Nephron progenitor cell (in vitro differentiated cells): ENCODE data around the gene PTMA.

ENCODE experiments used
- DNase-seq: peaks from one replicate; pipeline ENCODE4 v3.0.0; 2021
- H3K27ac Mint-ChIP-seq: 2 replicates; pipeline ENCODE4 v1.8.0; 2021; ENCODE audit warnings: mild to moderate bottlenecking, moderate library complexity, mixed read lengths
- H3K27me3 Mint-ChIP-seq: 2 replicates; pipeline ENCODE4 v1.8.0; 2021; ENCODE audit warnings: mild to moderate bottlenecking, low read depth, mixed read lengths; ENCODE audit not compliant: poor library complexity
- H3K36me3 Mint-ChIP-seq: 2 replicates; pipeline ENCODE4 v1.8.0; 2021; ENCODE audit warnings: low read depth, mixed read lengths
- H3K4me1 Mint-ChIP-seq: 2 replicates; pipeline ENCODE4 v1.8.0; 2021; ENCODE audit warnings: mixed read lengths
- H3K4me3 Mint-ChIP-seq: 2 replicates; pipeline ENCODE4 v1.8.0; 2021; ENCODE audit warnings: mild to moderate bottlenecking, moderate library complexity, mixed read lengths
- H3K9me3 Mint-ChIP-seq: 2 replicates; pipeline ENCODE4 v1.8.0; 2021; ENCODE audit warnings: mild to moderate bottlenecking, moderate library complexity, mixed read lengths
- TF ChIP-seq, protein P1 (sequence below): fragments of 200-600 bp; sonication (generic); IDR thresholded peaks from 2 replicates; pipeline ENCODE4 v1.5.0; 2021; ENCODE audit warnings: antibody characterized with exemption

PTMA gene

DNA sequence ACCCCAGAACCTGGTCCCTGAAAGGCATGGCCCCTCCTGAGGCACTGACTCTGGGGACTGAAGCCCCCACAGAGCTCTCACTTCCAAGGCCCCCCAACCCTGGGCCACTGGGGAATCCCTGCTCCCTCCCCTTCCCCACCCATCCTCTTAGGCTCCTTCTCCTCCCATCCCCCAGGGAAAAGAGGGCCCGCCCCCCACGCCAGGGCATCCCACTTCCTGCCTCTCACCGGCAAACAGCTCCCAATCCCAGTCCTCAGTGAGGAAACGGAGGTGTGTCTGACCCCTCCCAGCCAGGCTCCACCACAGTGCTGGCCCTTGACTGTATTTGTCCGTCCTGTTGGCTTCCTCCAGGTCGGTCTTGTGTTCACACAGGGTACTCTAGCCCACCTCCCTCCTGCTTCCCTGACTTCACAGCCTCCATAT, 35.0 kb upstream of the PTMA start:
- Mint-ChIP-seq H3K27ac (peak overlapping the region; percentile 93), H3K4me3 (peak overlapping the region; percentile 66), H3K9me3 (no peaks in the 10 kb centered on the region), H3K4me1 (peaks cover 75% of the 10 kb centered on the region), H3K36me3 (no peaks in the 10 kb centered on the region), H3K27me3 (no peaks in the 10 kb centered on the region)
- peak; percentile 72 for DNase-seq
- TF ChIP-seq, protein P1, sequence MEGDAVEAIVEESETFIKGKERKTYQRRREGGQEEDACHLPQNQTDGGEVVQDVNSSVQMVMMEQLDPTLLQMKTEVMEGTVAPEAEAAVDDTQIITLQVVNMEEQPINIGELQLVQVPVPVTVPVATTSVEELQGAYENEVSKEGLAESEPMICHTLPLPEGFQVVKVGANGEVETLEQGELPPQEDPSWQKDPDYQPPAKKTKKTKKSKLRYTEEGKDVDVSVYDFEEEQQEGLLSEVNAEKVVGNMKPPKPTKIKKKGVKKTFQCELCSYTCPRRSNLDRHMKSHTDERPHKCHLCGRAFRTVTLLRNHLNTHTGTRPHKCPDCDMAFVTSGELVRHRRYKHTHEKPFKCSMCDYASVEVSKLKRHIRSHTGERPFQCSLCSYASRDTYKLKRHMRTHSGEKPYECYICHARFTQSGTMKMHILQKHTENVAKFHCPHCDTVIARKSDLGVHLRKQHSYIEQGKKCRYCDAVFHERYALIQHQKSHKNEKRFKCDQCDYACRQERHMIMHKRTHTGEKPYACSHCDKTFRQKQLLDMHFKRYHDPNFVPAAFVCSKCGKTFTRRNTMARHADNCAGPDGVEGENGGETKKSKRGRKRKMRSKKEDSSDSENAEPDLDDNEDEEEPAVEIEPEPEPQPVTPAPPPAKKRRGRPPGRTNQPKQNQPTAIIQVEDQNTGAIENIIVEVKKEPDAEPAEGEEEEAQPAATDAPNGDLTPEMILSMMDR: no peak

DNA sequence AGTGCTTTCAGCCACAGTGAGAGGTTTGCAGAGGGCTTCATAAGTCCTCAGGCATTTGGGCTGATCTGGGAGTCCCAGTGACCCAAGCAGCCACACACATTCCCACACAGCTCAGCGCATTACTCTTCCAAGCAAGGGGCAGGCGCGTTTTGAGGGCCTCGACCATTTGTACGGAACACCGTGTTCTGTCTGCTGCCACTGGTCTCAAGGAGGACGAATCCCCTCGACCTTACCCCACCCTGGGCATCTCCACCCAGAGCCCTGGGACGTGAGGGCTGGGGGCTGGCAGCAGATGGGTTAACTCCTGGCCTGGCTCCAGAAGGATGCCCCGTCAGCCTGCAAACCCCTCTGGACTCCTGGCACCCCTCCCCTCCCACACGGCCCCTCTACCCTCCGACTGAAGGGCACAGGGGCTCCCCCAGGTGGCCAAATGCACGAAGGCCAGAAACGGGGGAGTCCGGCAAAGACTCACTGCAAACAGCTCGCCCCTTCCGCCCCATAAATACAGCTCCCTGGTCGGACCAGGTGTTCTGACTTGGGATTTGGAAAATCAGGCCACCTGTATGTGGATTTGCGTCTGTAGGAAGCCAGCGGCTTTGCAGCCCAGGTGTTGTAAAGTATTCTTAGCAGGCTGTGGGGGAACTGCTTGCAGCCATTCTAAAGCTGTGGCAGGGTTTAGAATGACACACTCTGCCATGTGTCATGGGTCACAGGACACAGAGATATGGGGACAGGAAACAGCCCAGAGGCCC, 33.6 kb upstream of the PTMA start:
- peak overlapping the region; percentile 20 for H3K4me3 Mint-ChIP-seq
- H3K36me3 Mint-ChIP-seq: no peaks in the 10 kb centered on the region
- DNase-seq: peak; percentile 83
- no peak overlapping the region for H3K27ac Mint-ChIP-seq
- H3K4me1 Mint-ChIP-seq: peaks cover 75% of the 10 kb centered on the region
- H3K27me3 Mint-ChIP-seq: peaks cover under 1% of the 10 kb centered on the region
- H3K9me3 Mint-ChIP-seq: no peaks in the 10 kb centered on the region
- TF ChIP-seq, protein P1: peak; percentile 68

DNA sequence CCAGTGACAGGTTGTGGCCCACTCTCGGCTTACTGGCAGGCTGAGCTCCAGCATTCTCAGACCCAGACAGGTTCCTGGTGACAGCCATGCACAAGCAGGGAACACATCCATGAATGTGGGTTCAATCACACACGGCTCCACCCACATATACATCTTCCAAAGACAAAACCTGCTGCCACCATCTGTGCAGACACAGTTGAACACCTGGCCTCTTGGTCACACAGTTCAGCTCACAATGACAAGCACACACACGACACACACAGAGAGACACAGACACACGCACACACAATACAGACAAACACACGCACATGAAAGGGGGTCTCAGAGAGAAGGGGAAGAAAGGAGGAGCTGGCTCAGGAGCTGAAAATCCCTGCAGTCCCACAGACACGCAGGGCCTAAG, 32.1 kb upstream of the PTMA start:
- peaks cover 73% of the 10 kb centered on the region for H3K4me1 Mint-ChIP-seq
- TF ChIP-seq, protein P1: no peak
- H3K36me3 Mint-ChIP-seq: no peaks in the 10 kb centered on the region
- DNase-seq: no peak
- H3K27ac Mint-ChIP-seq: no peak overlapping the region
- H3K4me3 Mint-ChIP-seq: no peak overlapping the region
- H3K9me3 Mint-ChIP-seq: no peaks in the 10 kb centered on the region
- H3K27me3 Mint-ChIP-seq: peaks cover 4% of the 10 kb centered on the region

DNA sequence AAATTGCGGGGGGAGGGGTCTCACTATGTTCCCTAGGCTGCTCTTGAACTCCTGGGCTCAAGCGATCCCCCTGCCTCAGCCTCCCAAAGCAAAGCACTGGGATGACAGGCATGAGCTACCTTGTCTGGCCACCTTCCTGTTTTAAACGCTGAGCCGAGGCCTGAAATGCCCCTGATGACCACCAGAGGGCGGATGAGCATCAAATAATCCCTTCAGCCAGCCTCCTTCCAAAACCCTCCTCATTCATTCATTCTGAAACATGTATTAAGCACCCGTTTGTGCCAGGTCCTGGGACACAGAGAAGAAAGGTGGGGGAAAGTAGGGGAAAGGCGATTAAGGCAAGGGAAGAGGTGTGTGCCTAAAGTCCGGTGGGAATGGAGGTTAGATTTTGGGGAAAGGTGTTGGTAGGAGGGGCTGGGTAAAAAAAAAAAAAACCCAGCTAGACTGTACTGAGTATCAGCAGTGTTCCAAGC, 30.7 kb upstream of the PTMA start:
- H3K27ac Mint-ChIP-seq: no peak overlapping the region
- TF ChIP-seq, protein P1: peak; percentile 93
- no peak overlapping the region for H3K4me3 Mint-ChIP-seq
- no peaks in the 10 kb centered on the region for H3K36me3 Mint-ChIP-seq
- H3K9me3 Mint-ChIP-seq: no peaks in the 10 kb centered on the region
- DNase-seq: peak; percentile 82
- H3K4me1 Mint-ChIP-seq: peaks cover 72% of the 10 kb centered on the region
- H3K27me3 Mint-ChIP-seq: peaks cover 4% of the 10 kb centered on the region

DNA sequence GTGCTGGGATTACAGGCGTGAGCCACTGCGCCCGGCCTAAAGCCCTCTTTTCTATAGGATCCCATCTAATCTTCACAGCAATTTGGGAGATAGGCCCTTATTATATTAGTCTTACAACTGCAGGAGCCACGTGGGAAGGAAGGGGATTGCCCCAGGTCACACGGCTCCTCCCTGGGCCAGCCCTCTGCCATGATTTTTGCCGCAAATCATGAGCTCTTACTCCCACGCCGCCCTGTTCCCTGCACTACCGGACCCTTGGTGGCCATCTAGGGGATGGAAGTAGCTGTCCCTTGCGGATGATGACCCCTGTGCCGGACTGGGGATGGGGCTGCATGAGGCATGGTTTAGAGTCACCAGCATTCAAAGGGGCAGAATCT, 28.4 kb upstream of the PTMA start:
- H3K4me3 Mint-ChIP-seq: peak overlapping the region; percentile 48
- no peaks in the 10 kb centered on the region for H3K36me3 Mint-ChIP-seq
- no peaks in the 10 kb centered on the region for H3K9me3 Mint-ChIP-seq
- peaks cover 58% of the 10 kb centered on the region for H3K4me1 Mint-ChIP-seq
- no peak for DNase-seq
- peak overlapping the region; percentile 81 for H3K27ac Mint-ChIP-seq
- H3K27me3 Mint-ChIP-seq: peaks cover 4% of the 10 kb centered on the region
- TF ChIP-seq, protein P1: no peak
